Mucosa of rectum (tissue), 2 donors: ENCODE data around the gene HUWE1.

ENCODE experiments used
- H3K27ac ChIP-seq, 2 donors: one replicate each; pipeline ENCODE4 v1.7.0; 2013; ENCODE audit warnings: inconsistent platforms in 2 of 2, low read depth in 2 of 2, low read length in 2 of 2
- H3K27me3 ChIP-seq, 2 donors: one replicate each; pipeline ENCODE4 v1.7.0; 2013; ENCODE audit warnings: low read length in 2 of 2; ENCODE audit not compliant: control insufficient read depth in 2 of 2, insufficient read depth in 2 of 2
- H3K36me3 ChIP-seq, 2 donors: one replicate each; pipeline ENCODE4 v1.7.0; 2013; ENCODE audit warnings: low read length in 2 of 2; ENCODE audit not compliant: control insufficient read depth in 2 of 2, insufficient read depth in 2 of 2
- H3K4me1 ChIP-seq, 2 donors: one replicate each; pipeline ENCODE4 v1.7.0; 2013; ENCODE audit warnings: low read length in 2 of 2, mild to moderate bottlenecking in 1 of 2; ENCODE audit not compliant: control insufficient read depth in 2 of 2, insufficient read depth in 2 of 2
- H3K4me3 ChIP-seq, 2 donors: one replicate each; pipeline ENCODE4 v1.7.0; 2013; ENCODE audit warnings: low read length in 2 of 2
- H3K9ac ChIP-seq, 2 donors: one replicate each; pipeline ENCODE4 v1.7.0; 2013; ENCODE audit warnings: low read length in 2 of 2, low read depth in 1 of 2, mild to moderate bottlenecking in 1 of 2
- H3K9me3 ChIP-seq, 2 donors: one replicate each; pipeline ENCODE4 v1.7.0; 2013; ENCODE audit warnings: low read length in 2 of 2; ENCODE audit not compliant: control insufficient read depth in 2 of 2
- donor health status: healthy.
- donor health status: Normal muscosa, but diverticular disease.

Gene HUWE1

DNA sequence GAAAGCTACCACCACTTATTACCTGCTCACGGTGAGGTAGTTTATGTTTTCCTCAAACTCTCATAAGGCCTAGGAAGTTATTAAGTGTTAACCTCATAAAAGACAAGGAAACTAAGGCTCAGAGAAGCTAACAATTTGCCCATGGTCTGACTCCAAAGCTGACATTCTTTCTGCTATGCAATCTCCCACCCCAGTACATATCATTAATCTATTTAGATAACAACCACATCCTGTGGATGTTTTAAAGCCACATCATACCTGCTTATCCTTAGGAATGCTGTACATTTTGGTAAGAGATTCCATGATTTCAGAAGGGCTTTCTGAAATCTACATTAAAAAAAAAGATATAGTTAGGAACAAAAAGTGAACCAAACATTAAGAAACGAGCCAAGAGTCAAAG is 55.4 kb downstream of the HUWE1 start:
- no peak overlapping the region for H3K4me3 ChIP-seq
- no peaks in the 10 kb centered on the region for H3K4me1 ChIP-seq
- no peak overlapping the region for H3K27ac ChIP-seq
- H3K36me3 ChIP-seq = peaks cover 52 to 56% of the 10 kb centered on the region in 2 donors
- no peaks in the 10 kb centered on the region for H3K9me3 ChIP-seq
- H3K9ac ChIP-seq = no peak overlapping the region
- peaks cover 0 to 4% of the 10 kb centered on the region in 2 donors for H3K27me3 ChIP-seq

DNA sequence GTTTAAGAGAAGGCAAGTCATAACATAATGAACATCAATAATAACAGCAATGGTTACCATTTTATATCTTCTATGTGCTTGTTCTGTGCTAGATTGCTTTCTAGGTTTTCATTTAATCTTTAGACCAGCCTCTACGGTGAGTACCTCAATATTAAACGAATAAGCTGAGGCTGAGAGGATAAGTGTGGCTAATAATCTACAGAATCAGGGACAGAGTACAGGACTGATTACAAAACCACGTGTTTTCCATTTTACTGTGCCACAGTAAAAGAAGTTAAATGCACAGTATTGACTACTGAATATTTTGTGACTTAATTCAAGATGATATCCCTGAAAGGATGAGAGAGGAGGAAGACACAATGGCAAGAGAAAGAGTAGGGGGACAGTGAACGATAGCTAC is 56.3 kb downstream of the HUWE1 start:
- Histone ChIP-seq H3K9ac (no peak overlapping the region), H3K4me1 (no peaks in the 10 kb centered on the region), H3K27me3 (no peaks in the 10 kb centered on the region), H3K36me3 (peaks cover 52 to 56% of the 10 kb centered on the region in 2 donors), H3K4me3 (no peak overlapping the region), H3K9me3 (no peaks in the 10 kb centered on the region), H3K27ac (no peak overlapping the region)

DNA sequence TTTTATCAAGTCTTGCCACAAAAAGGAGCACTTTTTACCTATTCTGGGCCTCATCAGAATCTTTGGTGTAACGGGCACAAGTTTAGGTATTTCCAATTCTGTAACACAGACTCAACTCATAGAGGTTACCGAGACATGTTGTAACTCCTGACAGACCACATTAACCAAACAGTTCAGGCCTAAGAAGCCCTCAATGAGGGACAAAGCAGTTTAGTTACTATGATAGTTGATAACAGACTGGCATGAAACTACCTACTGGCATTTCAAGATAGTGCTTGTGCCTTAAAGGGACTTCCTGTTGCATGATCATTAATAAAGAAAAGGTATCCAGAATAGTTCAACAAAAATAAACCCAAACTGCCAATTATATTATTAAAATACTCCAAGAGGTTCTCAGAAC is 64.1 kb downstream of the HUWE1 start:
- H3K9ac ChIP-seq = no peak overlapping the region
- H3K27me3 ChIP-seq = peaks cover 0 to 6% of the 10 kb centered on the region in 2 donors
- no peak overlapping the region for H3K27ac ChIP-seq
- no peaks in the 10 kb centered on the region for H3K9me3 ChIP-seq
- H3K36me3 ChIP-seq = peaks cover 37 to 38% of the 10 kb centered on the region in 2 donors
- no peak overlapping the region for H3K4me3 ChIP-seq
- H3K4me1 ChIP-seq = no peaks in the 10 kb centered on the region

DNA sequence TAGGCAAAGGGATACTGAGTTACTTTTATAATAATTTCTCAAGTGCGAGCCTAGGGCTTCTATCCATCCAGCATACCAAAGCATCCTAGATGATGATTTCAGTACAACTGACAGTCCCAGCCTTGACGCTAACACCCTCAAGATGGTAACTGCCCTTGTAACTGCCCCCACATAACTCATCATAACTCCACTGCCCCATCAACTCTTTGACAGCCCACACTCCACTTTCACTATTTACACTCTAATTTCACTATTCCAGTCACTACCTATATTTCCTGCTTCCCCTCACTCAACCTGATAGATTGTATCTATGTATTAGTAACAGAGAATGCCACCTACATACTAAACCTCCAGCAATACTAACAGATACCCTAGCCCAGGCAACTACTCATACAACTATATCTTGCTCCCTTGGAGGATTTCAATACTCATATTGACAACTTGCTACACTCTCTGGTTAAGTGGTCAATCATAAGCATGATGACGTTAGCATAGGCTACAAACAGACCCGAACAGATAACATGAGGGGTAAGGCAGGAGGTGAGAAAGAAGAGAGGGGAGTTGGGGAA is 65.0 kb downstream of the HUWE1 start:
- peaks cover 41 to 44% of the 10 kb centered on the region in 2 donors for H3K36me3 ChIP-seq
- H3K4me3 ChIP-seq = no peak overlapping the region
- H3K9ac ChIP-seq = no peak overlapping the region
- no peaks in the 10 kb centered on the region for H3K9me3 ChIP-seq
- H3K27me3 ChIP-seq = peaks cover 0 to 6% of the 10 kb centered on the region in 2 donors
- no peaks in the 10 kb centered on the region for H3K4me1 ChIP-seq
- H3K27ac ChIP-seq = no peak overlapping the region

DNA sequence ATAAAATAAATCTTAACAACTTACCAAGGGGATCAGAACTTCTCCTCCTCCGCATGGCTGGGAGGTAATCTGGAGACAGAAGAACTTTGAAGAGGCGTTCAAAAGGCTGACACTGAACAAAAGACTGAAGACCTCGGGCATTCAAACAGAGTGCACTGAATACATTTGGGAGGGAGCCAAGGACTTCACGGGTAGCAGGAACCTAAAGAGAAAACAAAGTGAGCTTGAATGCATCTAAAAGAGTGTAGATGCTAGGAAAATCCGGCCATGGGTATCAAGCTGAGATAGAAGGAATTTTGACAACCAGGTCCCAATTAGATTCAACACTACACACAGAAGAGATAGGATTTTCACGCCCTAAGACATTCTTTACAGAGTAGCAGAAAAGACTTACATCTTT is 69.6 kb downstream of the HUWE1 start:
- Histone ChIP-seq H3K9ac (no peak overlapping the region), H3K27ac (no peak overlapping the region), H3K27me3 (no peaks in the 10 kb centered on the region), H3K36me3 (peaks cover 48 to 55% of the 10 kb centered on the region in 2 donors), H3K4me3 (no peak overlapping the region), H3K9me3 (no peaks in the 10 kb centered on the region), H3K4me1 (no peaks in the 10 kb centered on the region)

DNA sequence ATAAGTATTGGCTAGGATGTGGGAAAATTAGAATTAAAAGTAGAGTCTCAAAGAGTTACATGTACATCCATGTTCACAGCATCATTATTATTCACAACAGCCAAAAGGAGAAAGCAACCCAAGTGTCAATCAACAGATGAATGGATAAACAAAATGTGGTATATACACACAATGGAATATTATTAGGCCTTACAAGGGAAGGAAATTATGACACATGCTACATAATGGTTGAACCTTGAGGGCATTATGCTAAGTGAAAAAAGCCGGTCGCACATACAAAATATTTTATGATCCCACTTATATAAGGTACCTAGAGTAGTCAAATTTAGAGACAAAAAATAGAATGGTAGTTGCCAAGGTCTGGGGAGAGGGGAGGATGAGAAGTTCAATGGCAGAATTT is 80.1 kb downstream of the HUWE1 start:
- peaks cover 30 to 35% of the 10 kb centered on the region in 2 donors for H3K36me3 ChIP-seq
- no peaks in the 10 kb centered on the region for H3K4me1 ChIP-seq
- H3K9ac ChIP-seq = no peak overlapping the region
- H3K4me3 ChIP-seq = no peak overlapping the region
- H3K27me3 ChIP-seq = no peaks in the 10 kb centered on the region
- H3K27ac ChIP-seq = no peak overlapping the region
- H3K9me3 ChIP-seq = no peaks in the 10 kb centered on the region

DNA sequence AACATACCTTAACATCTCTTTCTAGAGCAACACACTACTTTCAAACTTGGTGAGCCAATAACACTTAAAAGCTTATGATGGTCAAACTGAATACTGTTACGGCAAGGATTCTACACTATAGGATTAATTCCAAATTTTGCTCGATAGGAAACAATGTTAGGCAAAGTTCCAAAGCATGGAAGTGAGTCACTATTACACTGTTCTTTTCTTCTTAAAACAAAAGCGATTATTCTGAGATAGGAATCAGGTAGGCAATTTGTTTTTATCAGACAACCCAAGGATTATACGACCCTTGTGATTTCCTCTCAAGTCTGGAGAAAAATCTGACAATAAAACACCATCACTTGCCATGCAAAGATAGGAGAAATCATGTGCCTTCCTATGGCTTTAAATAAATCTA is 81.5 kb downstream of the HUWE1 start:
- H3K9me3 ChIP-seq = no peaks in the 10 kb centered on the region
- H3K36me3 ChIP-seq = peaks cover 30 to 41% of the 10 kb centered on the region in 2 donors
- no peak overlapping the region for H3K4me3 ChIP-seq
- H3K4me1 ChIP-seq = no peaks in the 10 kb centered on the region
- H3K9ac ChIP-seq = no peak overlapping the region
- peaks cover 0 to 1% of the 10 kb centered on the region in 2 donors for H3K27me3 ChIP-seq
- H3K27ac ChIP-seq = no peak overlapping the region

DNA sequence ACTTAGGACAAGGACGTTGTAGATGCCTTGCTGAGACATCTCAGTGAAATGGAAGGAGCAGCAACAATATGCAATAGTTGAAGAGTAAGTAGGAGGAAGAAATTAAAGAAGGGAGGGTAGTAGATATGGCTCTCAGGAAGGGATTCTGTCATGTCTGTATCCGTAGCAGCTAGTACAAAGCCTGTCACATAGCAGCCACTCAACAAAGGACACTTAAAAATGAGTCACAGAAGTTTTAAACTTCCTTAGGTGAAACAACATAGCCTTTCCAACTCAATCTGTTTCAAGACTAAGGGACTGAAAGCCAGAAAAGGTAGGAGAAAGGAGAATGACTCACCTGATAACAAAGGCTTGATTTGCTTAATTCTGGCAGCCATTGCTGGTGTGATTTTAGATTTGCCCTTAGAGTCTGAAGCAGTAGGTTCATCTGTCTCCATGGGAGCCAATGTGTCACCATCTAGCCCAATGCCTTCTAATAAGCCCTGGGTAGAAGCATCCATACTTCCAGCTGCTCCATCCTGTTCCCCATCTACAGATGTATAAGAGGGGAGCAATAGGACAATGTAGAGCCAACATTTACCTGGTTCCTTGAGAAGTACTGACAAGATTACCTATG is 86.6 kb downstream of the HUWE1 start:
- no peak overlapping the region for H3K27ac ChIP-seq
- H3K9ac ChIP-seq = no peak overlapping the region
- peaks cover 0 to 2% of the 10 kb centered on the region in 2 donors for H3K27me3 ChIP-seq
- no peak overlapping the region for H3K4me3 ChIP-seq
- H3K4me1 ChIP-seq = no peaks in the 10 kb centered on the region
- H3K9me3 ChIP-seq = no peaks in the 10 kb centered on the region
- peaks cover 34 to 36% of the 10 kb centered on the region in 2 donors for H3K36me3 ChIP-seq

DNA sequence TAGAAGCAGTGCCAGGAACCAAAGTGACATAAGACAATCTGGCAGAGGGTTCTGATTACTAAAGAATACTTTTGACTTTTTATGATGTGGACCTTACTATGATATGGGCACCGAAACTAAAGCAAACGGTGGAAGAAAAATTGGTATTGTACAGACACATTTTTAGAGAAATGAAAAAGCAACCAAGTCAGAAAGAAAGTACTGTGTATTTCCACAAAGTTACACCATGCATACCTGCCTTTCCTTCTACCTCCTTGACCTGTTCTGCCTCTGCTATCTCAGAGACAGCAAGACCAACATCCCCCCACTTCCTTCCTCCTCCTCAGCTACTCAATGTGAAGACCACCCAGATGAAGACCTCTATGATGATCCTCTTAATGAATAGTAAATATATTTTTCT is 88.3 kb downstream of the HUWE1 start:
- Histone ChIP-seq H3K9ac (no peak overlapping the region), H3K9me3 (no peaks in the 10 kb centered on the region), H3K4me3 (no peak overlapping the region), H3K27ac (no peak overlapping the region), H3K27me3 (peaks cover 0 to 2% of the 10 kb centered on the region in 2 donors), H3K36me3 (peaks cover 34 to 36% of the 10 kb centered on the region in 2 donors), H3K4me1 (no peaks in the 10 kb centered on the region)

DNA sequence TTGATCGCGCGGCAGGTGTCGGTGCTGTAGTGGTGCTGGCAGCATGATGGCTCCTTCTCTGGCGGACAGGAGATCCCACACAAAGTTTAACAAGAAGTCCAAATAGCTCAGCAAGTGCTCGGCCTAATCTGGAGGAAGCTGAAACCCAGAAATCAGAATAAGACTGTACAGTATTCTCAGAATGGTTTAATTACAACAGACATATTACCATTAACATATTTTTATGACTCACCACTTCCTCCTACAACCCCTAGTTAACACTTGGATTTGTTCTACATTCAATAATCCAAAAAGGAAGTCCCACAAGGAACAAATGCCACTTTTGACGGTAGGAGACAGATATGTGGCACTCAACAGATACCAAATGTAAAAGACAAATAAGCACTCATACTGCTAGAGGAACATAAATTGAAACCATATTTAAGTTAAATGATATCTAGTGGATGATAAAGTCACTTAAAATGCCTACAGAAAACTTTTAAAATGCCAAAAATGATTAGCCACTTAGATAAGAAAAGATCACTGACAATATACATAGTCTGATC is 91.2 kb downstream of the HUWE1 start:
- no peaks in the 10 kb centered on the region for H3K9me3 ChIP-seq
- no peak overlapping the region for H3K9ac ChIP-seq
- H3K27ac ChIP-seq = no peak overlapping the region
- H3K27me3 ChIP-seq = peaks cover 2 to 5% of the 10 kb centered on the region in 2 donors
- H3K4me1 ChIP-seq = no peaks in the 10 kb centered on the region
- H3K4me3 ChIP-seq = no peak overlapping the region
- H3K36me3 ChIP-seq = peaks cover 45 to 55% of the 10 kb centered on the region in 2 donors
